Kidney epithelial cell (primary cell): Measurements from ENCODE around the gene FAM83E. TPM values are rescaled to one million over a fixed set of nuclear protein-coding genes. Genes with fewer than 3 reads are reported as not detected.

ENCODE experiments used
- DNase-seq: peaks from one replicate; pipeline ENCODE4 v3.0.0-alpha.2; 2010; ENCODE audit warnings: low read depth
- H3K27me3 ChIP-seq: 2 replicates; pipeline ENCODE4 v1.6.0; 2011; ENCODE audit warnings: low read length; ENCODE audit not compliant: control insufficient read depth, insufficient read depth
- H3K36me3 ChIP-seq: 2 replicates; pipeline ENCODE4 v1.5.1; 2011; ENCODE audit warnings: low read length; ENCODE audit not compliant: control insufficient read depth, insufficient read depth
- H3K4me3 ChIP-seq: 2 replicates; pipeline ENCODE4 v1.5.1; 2011; ENCODE audit warnings: low read depth, mild to moderate bottlenecking, control low read depth, low read length
- CTCF ChIP-seq: IDR thresholded peaks from 2 replicates; pipeline ENCODE4 v1.5.1; 2011; ENCODE audit warnings: mild to moderate bottlenecking, moderate library complexity, low read length, control low read depth, inconsistent platforms; ENCODE audit not compliant: insufficient read depth, poor library complexity, severe bottlenecking
- total RNA-seq: library from RNA; depleted of rRNA; stranded (reverse); fragments of >200 nt; gene quantifications from 2 replicates; pipeline ENCODE4 v1.2.3, GENCODE V29; 2015

The FAM83E gene
- total RNA-seq, 1 donor from 2014 or later: 0.25 TPM

GRCh38 chr19:48627865-48628314, 13.0 kb upstream of the FAM83E start:
- H3K27me3 ChIP-seq: no peaks in the 10 kb centered on the region
- no peaks in the 10 kb centered on the region for H3K36me3 ChIP-seq
- DNase-seq: no peak
- no peak for TF ChIP-seq CTCF
- no peak overlapping the region for H3K4me3 ChIP-seq

GRCh38 chr19:48627201-48627864, 12.5 kb upstream of the FAM83E start:
- DNase-seq: no peak
- Histone ChIP-seq H3K4me3 (no peak overlapping the region), H3K27me3 (no peaks in the 10 kb centered on the region), H3K36me3 (no peaks in the 10 kb centered on the region)
- no peak for TF ChIP-seq CTCF

- TF ChIP-seq CTCF: no peak
- no peak for DNase-seq
- Histone ChIP-seq H3K27me3 (no peaks in the 10 kb centered on the region), H3K36me3 (no peaks in the 10 kb centered on the region), H3K4me3 (no peak overlapping the region)
These were observed 11.0 kb upstream of the FAM83E start for GRCh38 chr19:48625891-48626327.

- no peak for TF ChIP-seq CTCF
- Histone ChIP-seq H3K36me3 (no peaks in the 10 kb centered on the region), H3K4me3 (peak overlapping the region; percentile 57), H3K27me3 (no peaks in the 10 kb centered on the region)
- DNase-seq: no peak
These were observed 10.2 kb upstream of the FAM83E start for GRCh38 chr19:48624791-48625723.

- TF ChIP-seq CTCF: no peak
- peak; percentile 88 for DNase-seq
- Histone ChIP-seq H3K27me3 (no peaks in the 10 kb centered on the region), H3K4me3 (peak overlapping the region; percentile 57), H3K36me3 (no peaks in the 10 kb centered on the region)
These were observed 9.3 kb upstream of the FAM83E start for GRCh38 chr19:48624067-48624594.
